Measurements from ENCODE around the gene NSF.
"Not testable (repeated sequence)": the region's sequence is repeated elsewhere in the genome, so short reads cannot be mapped to it uniquely, and the experiment has no call there.

Gene NSF

GRCh38 chr17:46791531-46791930, 201.1 kb downstream of the NSF start:
- no peak for DNase-seq (ENCODE audit: low read depth)
- TF ChIP-seq CTCF (conservative IDR thresholded peaks at IDR 0.05; ENCODE audit: low read length), result no peak
- no peak overlapping the region for H3K4me3 ChIP-seq (ENCODE audit: low read length)

- no peak for TF ChIP-seq CTCF (conservative IDR thresholded peaks at IDR 0.05; ENCODE audit: low read length)
- no peak for DNase-seq (ENCODE audit: low read depth)
- no peak overlapping the region for H3K4me3 ChIP-seq (ENCODE audit: low read length)
Measured at GRCh38 chr17:46792071-46792470, 201.6 kb downstream of the NSF start.

- H3K4me3 ChIP-seq (ENCODE audit: low read length), result not testable (repeated sequence)
Measured at GRCh38 chr17:46793023-46793422, 202.6 kb downstream of the NSF start.

GRCh38 chr17:46793541-46793940, 203.1 kb downstream of the NSF start:
- no peak for DNase-seq (ENCODE audit: low read depth)
- TF ChIP-seq CTCF (conservative IDR thresholded peaks at IDR 0.05; ENCODE audit: low read length), result no peak
- no peak overlapping the region for H3K4me3 ChIP-seq (ENCODE audit: low read length)

More at GRCh38 chr17:46793023-46793422, 202.6 kb downstream of the NSF start:
- DNase-seq (ENCODE audit: low read depth), result not testable (repeated sequence)

GRCh38 chr17:46794318-46794717, 203.8 kb downstream of the NSF start:
- DNase-seq (ENCODE audit: low read depth), result no peak
- no peak for TF ChIP-seq CTCF (conservative IDR thresholded peaks at IDR 0.05; ENCODE audit: low read length)
- no peak overlapping the region for H3K4me3 ChIP-seq (ENCODE audit: low read length)

GRCh38 chr17:46795379-46795952, 205.0 kb downstream of the NSF start:
- TF ChIP-seq CTCF (conservative IDR thresholded peaks at IDR 0.05; ENCODE audit: low read length), result no peak
- no peak overlapping the region for H3K4me3 ChIP-seq (ENCODE audit: low read length)
- DNase-seq (ENCODE audit: low read depth), result no peak

GRCh38 chr17:46796084-46796483, 205.6 kb downstream of the NSF start:
- no peak for TF ChIP-seq CTCF (conservative IDR thresholded peaks at IDR 0.05; ENCODE audit: low read length)
- H3K4me3 ChIP-seq (ENCODE audit: low read length), result no peak overlapping the region
- no peak for DNase-seq (ENCODE audit: low read depth)

GRCh38 chr17:46796524-46796923, 206.1 kb downstream of the NSF start:
- DNase-seq (ENCODE audit: low read depth), result no peak
- H3K4me3 ChIP-seq (ENCODE audit: low read length), result no peak overlapping the region
- no peak for TF ChIP-seq CTCF (conservative IDR thresholded peaks at IDR 0.05; ENCODE audit: low read length)
